T47D (cell line): ENCODE results near the gene MBD4.

ENCODE experiments used
- DNase-seq, 2 experiments: peaks; one replicate each; pipeline versions ENCODE4 v3.0.0 to v3.0.0-alpha.2; 2011 to 2012; ENCODE audit warnings: low read depth in 1 of 2, low spot score in 1 of 2
- JUND ChIP-seq: IDR thresholded peaks from 2 replicates; pipeline ENCODE4 v1.6.1; 2012; ENCODE audit warnings: low read depth
- in situ Hi-C: cut with HindIII; loops from 2 replicates; pipeline ENCODE4 v1.10.0; 2016; ENCODE audit warnings: low sequenced_read_pairs, low pct_unique_long_range_greater_than_20kb

Gene MBD4

GRCh38 chr3:129434140-129434539 is 5.6 kb downstream of the MBD4 start:
- in situ Hi-C loops = no loop called here
- TF ChIP-seq JUND = no peak
- DNase-seq = no peak

- no peak for DNase-seq
- no peak for TF ChIP-seq JUND
- in situ Hi-C loops = no loop called here
Measured at GRCh38 chr3:129433565-129433964, 6.2 kb downstream of the MBD4 start.

- in situ Hi-C loops = no loop called here
- DNase-seq = no peak
- no peak for TF ChIP-seq JUND
Measured at GRCh38 chr3:129432671-129433070, 7.1 kb downstream of the MBD4 start.

GRCh38 chr3:129432036-129432435 is 7.7 kb downstream of the MBD4 start:
- no peak for TF ChIP-seq JUND
- in situ Hi-C loops = no loop called here
- no peak for DNase-seq

- TF ChIP-seq JUND = no peak
- DNase-seq = no peak
- in situ Hi-C loops = no loop called here
Measured at GRCh38 chr3:129429602-129430001, 10.1 kb downstream of the MBD4 start.

- in situ Hi-C loops = no loop called here
- TF ChIP-seq JUND = no peak
- no peak for DNase-seq
Measured at GRCh38 chr3:129429080-129429451, 10.7 kb downstream of the MBD4 start.

- no peak for TF ChIP-seq JUND
- in situ Hi-C loops = no loop called here
- DNase-seq = peak; percentile 76 to 92
Measured at GRCh38 chr3:129428376-129429079, 11.2 kb downstream of the MBD4 start, which contains the start of gene EFCAB12. Gene EFCAB12 (minus strand): TSS chr3:129428636. CDS start chr3:129428488, 148 bp downstream.

GRCh38 chr3:129428007-129428375 is 11.8 kb downstream of the MBD4 start:
- DNase-seq = no peak
- in situ Hi-C loops = no loop called here

GRCh38 chr3:129425619-129426018 is 14.1 kb downstream of the MBD4 start:
- in situ Hi-C loops = no loop called here
- DNase-seq = no peak
- no peak for TF ChIP-seq JUND

More at GRCh38 chr3:129428007-129428375, 11.8 kb downstream of the MBD4 start:
- TF ChIP-seq JUND = no peak

- TF ChIP-seq JUND = no peak
- in situ Hi-C loops = no loop called here
- DNase-seq = no peak
Measured at GRCh38 chr3:129425213-129425612, 14.5 kb downstream of the MBD4 start.

- in situ Hi-C loops = no loop called here
- DNase-seq = peak in 1 of 2 experiments; percentile 41
- no peak for TF ChIP-seq JUND
Measured at GRCh38 chr3:129424185-129424841, 15.4 kb downstream of the MBD4 start.

- no peak for TF ChIP-seq JUND
- in situ Hi-C loops = no loop called here
- DNase-seq = no peak
Measured at GRCh38 chr3:129422897-129423296, 16.9 kb downstream of the MBD4 start.

- no peak for TF ChIP-seq JUND
- in situ Hi-C loops = no loop called here
- DNase-seq = peak in 1 of 2 experiments; percentile 24
Measured at GRCh38 chr3:129421988-129422745, 17.6 kb downstream of the MBD4 start.
